ENCODE measurements around the gene IL15RA.
A peak's percentile ranks its signal among the peaks of the same experiment; 100 is the strongest.

Gene IL15RA

DNA sequence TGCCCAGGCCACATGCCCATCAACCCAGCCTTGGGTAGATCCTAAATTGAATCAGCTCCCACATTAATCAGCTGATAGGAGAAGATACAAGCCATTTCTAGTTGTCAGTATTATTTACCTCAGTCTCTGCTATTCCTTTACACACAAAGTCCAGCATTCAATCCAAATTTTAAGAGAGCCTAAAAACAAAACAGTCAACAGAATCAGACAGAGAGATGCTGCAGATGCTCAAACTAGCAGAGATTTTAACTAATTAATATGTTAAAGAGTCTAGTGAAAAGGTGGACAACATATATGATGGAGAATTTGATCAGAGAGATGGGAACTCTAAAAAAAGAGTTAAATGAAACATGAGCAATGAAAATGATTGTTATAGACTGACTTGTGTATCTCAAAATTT is 14.4 kb upstream of the IL15RA start:
- no peak for TF ChIP-seq ZNF274 (IDR thresholded peaks at IDR 0.05; ENCODE audit: low read depth, low read length)
- H3K4me3 ChIP-seq (ENCODE audit: low read length) = no peak overlapping the region

DNA sequence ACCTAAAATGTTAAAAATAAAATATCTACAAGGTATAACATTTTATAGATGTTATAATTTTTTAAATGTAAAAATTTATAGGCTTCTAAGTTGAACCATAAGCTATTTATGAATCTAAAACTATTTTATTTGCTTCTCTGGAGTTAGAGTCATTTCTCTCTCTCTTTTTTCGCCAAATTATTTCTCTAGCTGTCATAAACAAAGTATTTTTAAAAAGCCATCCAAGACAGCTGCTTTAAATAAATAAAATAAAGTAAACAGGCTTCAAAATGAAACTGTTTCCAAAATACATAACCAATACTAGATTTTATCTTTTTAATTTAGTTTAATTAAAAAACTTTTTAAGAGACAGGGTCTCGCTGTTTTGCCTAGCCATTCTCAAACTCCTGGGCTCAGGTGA is 12.4 kb upstream of the IL15RA start:
- no peak overlapping the region for H3K4me3 ChIP-seq (ENCODE audit: low read length)
- no peak for TF ChIP-seq ZNF274 (IDR thresholded peaks at IDR 0.05; ENCODE audit: low read depth, low read length)

DNA sequence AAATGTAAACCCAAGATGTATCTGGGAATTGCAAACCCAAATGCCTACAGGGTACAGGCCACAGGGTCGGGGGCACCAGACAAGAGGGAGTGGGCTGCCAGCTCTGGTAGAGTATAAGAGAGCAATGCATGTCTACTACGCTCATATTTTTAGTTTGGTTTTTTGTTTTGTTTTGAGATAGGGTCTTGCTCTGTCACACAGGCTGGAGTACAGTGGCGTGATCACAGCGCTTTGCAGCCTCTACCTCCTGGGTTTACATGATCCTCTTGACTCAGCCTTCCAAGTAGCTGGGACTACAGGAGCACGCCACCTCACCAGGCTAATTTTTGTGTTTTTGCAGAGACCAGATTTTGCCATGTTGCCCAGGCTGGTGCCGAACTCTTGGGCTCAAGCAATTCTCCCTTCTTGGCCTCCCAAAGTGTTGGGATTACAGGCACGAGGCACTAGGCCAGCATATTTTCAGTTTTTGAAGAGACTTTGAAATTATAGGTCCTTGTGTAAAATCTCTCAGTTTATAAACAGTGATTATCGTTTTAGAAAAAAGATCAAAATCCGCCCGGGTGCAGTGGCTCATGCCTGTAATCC is 11.1 kb upstream of the IL15RA start:
- H3K4me3 ChIP-seq (ENCODE audit: low read length) = no peak overlapping the region
- TF ChIP-seq ZNF274 (IDR thresholded peaks at IDR 0.05; ENCODE audit: low read depth, low read length) = no peak

DNA sequence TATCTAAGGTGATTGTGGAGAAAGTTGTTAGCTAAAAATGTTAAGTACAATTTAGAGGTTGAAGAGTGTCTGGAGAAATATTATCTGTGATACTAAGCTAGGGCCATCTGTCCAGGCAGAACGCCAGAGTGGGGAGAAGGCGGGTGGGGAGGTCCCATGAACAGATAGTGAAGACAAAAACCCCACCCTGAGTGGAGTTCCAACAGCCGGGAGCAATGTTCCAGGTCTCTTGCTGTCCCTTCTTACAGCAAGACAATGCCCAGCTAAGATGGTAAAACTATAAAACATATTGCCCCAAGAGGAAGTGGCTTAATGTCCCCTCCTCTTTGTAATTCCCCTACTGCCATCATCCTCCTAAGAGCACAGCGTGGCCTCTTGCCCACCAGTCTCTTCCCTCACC is 10.4 kb upstream of the IL15RA start:
- H3K4me3 ChIP-seq (ENCODE audit: low read length) = no peak overlapping the region
- TF ChIP-seq ZNF274 (IDR thresholded peaks at IDR 0.05; ENCODE audit: low read depth, low read length) = no peak

DNA sequence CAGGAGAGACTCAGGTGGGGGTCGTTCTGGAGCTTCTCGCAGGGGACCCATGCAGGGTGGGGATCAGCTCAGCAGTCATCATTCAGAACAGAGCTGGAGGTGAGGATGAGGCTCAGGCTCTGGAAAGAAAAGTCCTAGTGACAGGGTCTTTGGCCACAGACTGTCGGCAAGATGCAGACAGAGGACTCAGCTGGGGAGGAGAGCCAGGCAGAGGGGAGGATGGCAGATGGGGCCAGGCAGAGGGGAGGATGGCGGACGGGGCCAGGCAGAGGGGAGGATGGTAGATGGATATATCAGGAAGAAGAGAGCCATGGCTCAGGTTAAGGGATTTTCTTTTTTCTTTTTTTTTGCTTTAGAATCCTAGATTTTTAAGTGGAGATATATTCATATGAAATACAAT is 7.7 kb upstream of the IL15RA start:
- H3K4me3 ChIP-seq (ENCODE audit: low read length) = no peak overlapping the region
- no peak for TF ChIP-seq ZNF274 (IDR thresholded peaks at IDR 0.05; ENCODE audit: low read depth, low read length)

DNA sequence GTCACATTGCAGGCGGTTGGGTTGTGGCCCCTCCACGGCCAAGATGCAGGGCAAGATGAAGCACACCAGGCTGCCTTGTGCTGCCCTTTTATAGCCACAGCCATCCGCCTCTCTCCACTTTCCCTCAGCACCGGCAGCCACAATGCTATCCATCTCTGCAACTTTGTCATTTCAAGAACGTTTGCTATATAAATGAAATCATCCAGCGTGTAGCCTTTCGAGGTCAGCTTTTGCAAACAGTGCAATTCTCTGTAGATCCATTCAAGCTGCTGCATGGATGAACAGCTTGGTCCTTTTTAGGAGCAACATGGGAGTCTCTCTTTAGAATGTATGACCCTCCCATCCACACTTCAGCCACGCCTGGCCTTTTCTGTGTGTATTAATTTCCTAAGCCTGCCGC is 6.4 kb upstream of the IL15RA start:
- H3K4me3 ChIP-seq (ENCODE audit: low read length) = no peak overlapping the region
- TF ChIP-seq ZNF274 (IDR thresholded peaks at IDR 0.05; ENCODE audit: low read depth, low read length) = no peak

DNA sequence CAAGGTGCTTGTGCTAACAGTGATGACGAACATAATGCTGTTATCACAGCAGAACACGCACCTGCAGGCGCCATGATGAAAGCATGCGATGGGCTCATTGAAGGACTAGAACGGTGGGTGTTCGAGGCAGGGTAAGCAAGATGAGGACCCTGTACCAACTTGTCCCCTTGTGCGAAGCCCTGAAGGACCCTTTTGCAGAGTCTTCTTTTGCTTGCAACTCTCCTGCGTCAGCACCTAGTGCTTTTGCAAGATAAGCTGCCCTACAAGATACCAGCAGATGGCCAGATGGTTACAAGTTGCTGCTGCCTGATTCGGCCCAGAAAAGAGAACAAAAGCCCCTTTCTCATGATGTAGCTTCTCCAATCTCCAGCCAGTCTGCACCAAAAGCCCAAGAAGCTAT is 4.2 kb upstream of the IL15RA start:
- TF ChIP-seq ZNF274 (IDR thresholded peaks at IDR 0.05; ENCODE audit: low read depth, low read length) = no peak
- no peak overlapping the region for H3K4me3 ChIP-seq (ENCODE audit: low read length)

DNA sequence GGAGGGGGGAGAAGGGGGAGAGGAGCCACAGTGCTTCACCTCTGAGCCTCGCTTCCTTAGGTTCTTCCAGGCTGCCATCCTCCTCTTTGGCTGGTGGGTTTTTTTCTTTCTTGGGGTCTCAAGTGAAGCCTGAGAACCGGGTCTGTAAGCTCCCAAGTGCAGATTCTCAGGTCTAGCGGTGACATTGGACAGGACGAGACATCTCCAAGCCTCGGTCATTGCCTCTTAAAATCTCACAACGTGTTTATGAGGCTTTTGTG is 817 bp upstream of the IL15RA start:
- peak overlapping the region; percentile 80 for H3K4me3 ChIP-seq (ENCODE audit: low read length)
- no peak for TF ChIP-seq ZNF274 (IDR thresholded peaks at IDR 0.05; ENCODE audit: low read depth, low read length)

DNA sequence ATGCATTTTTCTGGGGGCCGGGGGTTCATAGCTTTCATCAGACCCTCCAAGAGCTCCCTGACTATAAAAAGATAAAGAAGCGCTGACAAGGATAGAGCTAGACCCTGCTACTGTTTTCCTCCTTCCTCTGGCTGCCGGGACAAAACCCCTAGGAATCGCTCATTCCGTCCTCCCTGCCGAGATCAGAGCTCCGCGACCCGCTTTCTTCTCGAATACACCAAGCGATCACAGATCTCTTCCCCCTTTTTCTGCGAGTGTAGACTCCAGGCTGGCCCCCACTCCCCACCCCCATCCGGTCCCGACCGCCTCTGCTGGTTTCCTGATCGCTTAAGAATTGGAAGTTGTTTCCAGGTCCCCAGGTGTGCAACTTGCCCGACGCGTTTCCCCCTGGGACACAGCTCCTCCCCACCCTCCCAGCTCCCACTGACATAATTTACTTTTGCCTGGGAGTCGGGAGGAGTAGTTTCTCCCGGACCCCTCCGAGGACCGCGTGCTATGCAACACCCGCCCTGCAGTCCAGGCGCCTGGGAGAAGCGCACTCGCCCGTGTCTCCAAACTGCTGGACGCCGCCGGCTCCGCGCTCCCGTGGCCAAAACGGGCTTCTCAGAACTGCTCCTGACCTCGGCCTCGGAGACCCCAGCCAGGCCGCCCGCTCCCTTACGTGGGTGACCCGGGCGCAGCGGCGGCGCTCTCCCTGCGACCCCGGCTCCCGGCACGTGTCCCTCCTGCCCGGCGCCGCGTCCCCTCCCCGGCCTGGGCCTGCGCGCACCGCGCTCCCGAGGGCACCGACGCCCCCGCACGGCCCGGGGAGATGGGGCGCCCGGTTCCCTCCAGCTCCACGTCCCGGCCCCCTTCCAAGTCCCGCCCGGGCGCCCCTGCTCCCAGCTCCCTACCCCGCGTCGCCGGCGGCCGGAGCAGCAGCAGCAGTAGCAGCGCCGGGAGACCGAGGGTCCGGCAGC is 552 bp downstream of the IL15RA start:
- H3K4me3 ChIP-seq (ENCODE audit: low read length) = peak overlapping the region; percentile 80
- no peak for TF ChIP-seq ZNF274 (IDR thresholded peaks at IDR 0.05; ENCODE audit: low read depth, low read length)

DNA sequence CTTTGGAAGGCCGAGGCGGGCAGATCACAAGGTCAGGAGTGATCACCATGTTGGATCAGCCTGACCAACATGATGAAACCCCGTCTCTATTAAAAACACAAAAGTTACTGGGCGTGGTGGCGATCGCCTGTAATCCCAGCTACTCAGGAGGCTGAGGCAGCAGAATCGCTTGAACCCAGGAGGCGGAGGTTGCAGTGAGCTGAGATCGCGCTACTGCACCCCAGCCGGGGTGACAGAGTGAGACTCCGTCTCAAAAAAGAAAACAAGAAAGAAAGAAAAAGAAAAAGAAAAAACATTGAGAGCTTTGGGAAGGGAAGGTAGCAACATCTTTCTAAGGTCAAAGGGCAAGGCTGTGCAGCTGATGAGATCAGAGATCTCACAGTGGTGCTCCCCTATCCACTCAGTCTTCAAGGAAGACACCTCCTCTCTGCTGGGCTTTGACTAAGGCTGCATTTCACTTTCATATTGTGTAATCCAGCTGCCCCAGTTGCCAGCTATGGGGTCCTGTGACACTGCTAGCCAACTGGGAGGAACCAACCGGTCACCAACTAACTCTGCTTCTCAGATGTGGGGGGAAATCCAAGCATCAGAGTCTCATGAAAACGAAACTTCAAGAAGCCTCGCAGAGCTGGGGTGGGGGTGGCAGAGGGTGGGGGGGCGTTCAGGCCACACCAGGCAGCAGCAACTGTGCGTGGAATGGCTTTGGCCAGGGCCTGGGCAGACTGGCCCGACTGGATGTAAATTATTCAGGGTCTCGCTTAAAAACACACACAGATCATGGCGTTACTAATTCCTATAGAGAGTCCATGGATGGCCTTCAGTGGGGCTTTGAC is 1.5 kb downstream of the IL15RA start:
- peak overlapping the region; percentile 80 for H3K4me3 ChIP-seq (ENCODE audit: low read length)
- TF ChIP-seq ZNF274 (IDR thresholded peaks at IDR 0.05; ENCODE audit: low read depth, low read length) = no peak

DNA sequence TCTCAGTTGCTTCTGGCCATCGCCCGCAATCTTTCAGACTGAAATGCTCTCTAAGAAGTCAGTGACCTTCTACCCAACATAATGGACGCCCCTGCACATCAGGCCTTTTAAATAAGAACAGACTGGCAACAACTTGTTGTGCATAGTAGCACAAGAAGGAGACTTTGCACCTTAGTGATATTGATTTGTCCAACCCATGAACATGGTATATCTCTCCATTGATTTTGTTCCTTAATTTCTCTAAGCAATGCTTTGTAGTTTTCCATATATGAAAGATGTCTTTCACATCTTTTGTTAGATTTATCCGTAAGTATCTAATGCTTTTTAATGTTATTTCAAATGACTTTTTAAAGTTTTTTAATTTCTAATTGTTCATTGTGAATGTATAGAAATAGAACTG is 4.3 kb downstream of the IL15RA start:
- TF ChIP-seq ZNF274 (IDR thresholded peaks at IDR 0.05; ENCODE audit: low read depth, low read length) = no peak
- H3K4me3 ChIP-seq (ENCODE audit: low read length) = no peak overlapping the region

DNA sequence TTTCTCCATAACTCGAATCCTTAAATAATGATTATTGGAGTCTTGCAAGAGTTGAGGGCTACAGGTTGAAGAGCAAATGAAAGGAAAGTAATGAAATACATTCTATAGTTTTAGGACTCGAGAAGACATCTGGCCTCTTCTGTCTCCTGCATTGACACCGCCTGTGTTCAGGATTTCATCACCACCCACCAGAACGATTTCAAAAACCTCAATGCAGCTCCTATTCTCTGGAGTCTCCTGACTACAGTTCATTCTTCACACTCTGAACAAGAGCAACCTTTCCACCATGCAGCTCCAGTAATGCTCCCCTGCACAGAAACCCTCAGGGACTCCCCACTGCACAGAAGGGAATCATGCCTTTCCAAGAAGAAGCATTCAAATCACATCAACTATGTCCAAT is 5.5 kb downstream of the IL15RA start:
- H3K4me3 ChIP-seq (ENCODE audit: low read length) = no peak overlapping the region
- TF ChIP-seq ZNF274 (IDR thresholded peaks at IDR 0.05; ENCODE audit: low read depth, low read length) = no peak

DNA sequence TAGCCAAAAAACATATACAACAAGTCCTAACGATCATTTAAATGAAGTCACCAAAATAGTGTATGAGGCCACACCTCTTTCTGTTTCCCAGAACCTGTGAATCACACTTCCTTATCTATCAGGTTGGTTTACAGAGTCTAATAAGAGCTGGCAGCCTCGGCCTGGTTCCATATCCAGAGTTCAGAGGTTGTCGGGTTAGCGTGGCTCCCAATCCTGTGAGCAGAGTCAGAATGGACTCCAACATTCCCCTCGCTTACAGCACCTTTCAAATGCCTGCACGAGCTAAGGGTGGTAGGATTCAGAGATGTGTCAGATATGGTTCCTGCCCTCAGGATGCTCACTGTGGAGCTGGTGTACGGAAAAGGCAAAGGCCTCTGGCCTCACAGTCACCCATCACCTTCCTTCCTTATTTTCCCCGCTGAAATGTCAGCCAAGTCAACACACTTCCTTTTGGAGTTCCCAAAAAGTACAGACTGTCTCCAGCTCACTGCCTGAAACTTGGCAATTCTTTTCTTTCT is 6.0 kb downstream of the IL15RA start:
- no peak overlapping the region for H3K4me3 ChIP-seq (ENCODE audit: low read length)
- TF ChIP-seq ZNF274 (IDR thresholded peaks at IDR 0.05; ENCODE audit: low read depth, low read length) = no peak

DNA sequence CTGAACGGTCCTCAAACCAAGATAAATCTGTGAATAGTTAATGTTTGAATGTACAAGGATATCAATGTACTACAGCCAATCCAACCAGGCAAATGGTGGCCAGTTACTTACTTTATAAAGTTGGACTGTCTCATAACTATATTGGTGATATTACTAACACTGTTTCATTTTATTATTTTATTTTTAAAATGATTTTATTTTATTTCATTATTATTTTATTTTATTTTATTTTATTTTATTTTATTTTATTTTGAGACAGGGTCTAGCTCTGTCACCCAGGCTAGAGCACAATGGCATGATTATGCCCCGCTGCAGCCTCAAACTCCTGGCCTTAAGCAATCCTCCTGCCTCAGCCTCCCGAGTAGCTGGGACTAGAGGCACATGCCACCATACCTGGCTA is 6.8 kb downstream of the IL15RA start:
- H3K4me3 ChIP-seq (ENCODE audit: low read length) = no peak overlapping the region
- TF ChIP-seq ZNF274 (IDR thresholded peaks at IDR 0.05; ENCODE audit: low read depth, low read length) = no peak

DNA sequence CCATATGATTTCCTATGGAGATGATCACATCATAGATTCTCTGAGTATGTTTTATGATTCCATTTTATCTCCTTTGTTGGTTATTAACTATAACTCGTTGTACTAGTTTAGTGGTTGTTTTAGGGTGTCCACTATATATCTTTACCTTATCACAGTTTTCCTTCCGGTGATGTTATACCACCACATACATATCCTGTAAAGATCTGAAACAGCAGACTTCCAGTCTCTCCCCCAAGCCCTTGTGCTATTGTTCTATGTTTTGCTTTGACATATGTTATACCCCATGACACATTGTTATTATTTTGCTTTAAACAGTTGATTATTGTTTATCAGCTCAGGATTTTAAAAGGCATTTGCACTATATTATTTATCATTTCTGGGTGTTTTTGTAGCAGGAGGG is 7.3 kb downstream of the IL15RA start:
- no peak for TF ChIP-seq ZNF274 (IDR thresholded peaks at IDR 0.05; ENCODE audit: low read depth, low read length)

More for the DNA sequence above, 7.3 kb downstream of the IL15RA start:
- no peak overlapping the region for H3K4me3 ChIP-seq (ENCODE audit: low read length)

All from GM08714 (cell line).